Stimulated activated CD4-positive, alpha-beta T cell treated with anti-CD3 and anti-CD28 coated beads, Interleukin-2, amount 100 ng/mL, for 48 hours (primary cell): ENCODE data around the gene VDAC1.

Experiments used
- DNase-seq, 2 donors: peaks; one replicate each; pipeline ENCODE4 v3.0.0-alpha.2; 2020

Gene VDAC1

DNA sequence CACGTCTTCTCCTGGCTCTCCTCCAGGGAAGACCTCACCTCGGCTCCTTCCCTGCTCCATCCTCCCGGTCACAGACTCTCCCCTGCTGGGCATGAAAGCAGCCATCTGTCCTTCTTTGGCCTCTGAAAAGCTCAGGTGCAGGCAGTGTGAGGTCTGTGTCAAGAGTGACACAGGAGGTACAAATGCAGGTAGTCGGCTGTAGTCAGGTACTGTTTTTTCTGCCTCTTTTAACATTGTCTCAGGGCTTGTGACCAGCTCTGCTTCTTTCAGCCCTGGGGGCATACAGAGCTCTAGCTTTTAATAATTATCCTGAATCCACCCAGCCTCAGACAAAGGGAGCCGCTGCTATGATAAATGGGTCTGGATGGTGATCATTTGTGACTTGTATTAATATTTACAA is 82.8 kb downstream of the VDAC1 start:
- no peak for DNase-seq
